Measurements from ENCODE around the gene GON7.
"Not testable (repeated sequence)": the region's sequence is repeated elsewhere in the genome, so short reads cannot be mapped to it uniquely, and the experiment has no call there.

GON7 gene, protein sequence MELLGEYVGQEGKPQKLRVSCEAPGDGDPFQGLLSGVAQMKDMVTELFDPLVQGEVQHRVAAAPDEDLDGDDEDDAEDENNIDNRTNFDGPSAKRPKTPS
- 3.7 to 5.6 (median 4.7) reads per million in 3 donors for total RNA-seq

DNA sequence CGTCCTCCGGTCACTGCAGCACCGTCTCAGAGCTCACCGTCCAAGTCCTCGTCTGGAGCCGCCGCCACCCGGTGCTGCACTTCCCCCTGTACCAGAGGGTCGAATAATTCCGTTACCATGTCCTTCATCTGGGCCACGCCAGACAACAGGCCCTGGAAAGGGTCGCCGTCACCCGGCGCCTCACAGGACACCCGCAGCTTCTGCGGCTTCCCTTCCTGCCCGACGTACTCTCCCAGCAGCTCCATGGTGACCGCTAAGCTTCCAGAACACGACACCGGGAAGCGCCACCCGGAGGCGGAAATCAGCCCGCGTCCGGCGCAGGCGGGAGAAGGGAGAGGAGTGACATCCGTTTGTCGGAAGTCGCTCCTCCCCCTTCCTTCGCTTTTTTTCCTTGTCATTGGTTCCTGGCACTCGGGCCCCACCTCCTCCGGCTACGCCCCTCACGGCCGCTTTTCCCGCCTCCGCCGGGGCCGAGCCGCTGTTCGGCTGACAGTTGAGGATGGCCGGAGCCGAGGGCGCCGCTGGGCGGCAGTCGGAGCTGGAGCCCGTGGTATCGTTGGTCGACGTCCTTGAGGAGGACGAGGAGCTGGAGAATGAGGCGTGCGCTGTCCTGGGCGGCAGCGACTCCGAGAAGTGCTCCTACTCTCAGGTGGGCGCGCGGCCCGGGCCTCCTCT is at the start of gene GON7, which contains the start of gene UBR7:
Gene GON7, minus strand, starts transcription at position 273 of the 675 bp plus-strand sequence. Its CDS starts 28 bp downstream, at position 245.
Gene UBR7, plus strand, starts transcription at position 464 of the 675 bp plus-strand sequence. Its CDS starts 36 bp downstream, at position 500.
- Histone ChIP-seq H3K4me3 (ENCODE audit: insufficient read depth, low read depth, low read length, poor library complexity, severe bottlenecking) (peak within 1 kb of the TSS; percentile 89), H3K9me3 (ENCODE audit: control insufficient read depth, low read length) (no peaks in the 10 kb centered on the region), H3K4me1 (ENCODE audit: control insufficient read depth, insufficient read depth, low read length, poor library complexity, severe bottlenecking) (peaks cover 17% of the 10 kb centered on the region), H3K36me3 (ENCODE audit: control insufficient read depth, insufficient read depth, low read length) (peaks cover under 1% of the 10 kb centered on the region), H3K27ac (ENCODE audit: insufficient read depth, low read length, poor library complexity, severe bottlenecking) (peak within 1 kb of the TSS; percentile 75), H3K27me3 (replicated peaks; ENCODE audit: control insufficient read depth, insufficient read depth, low read length, poor library complexity, severe bottlenecking) (no peaks in the 10 kb centered on the region)
- DNase-seq = peak; percentile 77 to 86 (median 83)

DNA sequence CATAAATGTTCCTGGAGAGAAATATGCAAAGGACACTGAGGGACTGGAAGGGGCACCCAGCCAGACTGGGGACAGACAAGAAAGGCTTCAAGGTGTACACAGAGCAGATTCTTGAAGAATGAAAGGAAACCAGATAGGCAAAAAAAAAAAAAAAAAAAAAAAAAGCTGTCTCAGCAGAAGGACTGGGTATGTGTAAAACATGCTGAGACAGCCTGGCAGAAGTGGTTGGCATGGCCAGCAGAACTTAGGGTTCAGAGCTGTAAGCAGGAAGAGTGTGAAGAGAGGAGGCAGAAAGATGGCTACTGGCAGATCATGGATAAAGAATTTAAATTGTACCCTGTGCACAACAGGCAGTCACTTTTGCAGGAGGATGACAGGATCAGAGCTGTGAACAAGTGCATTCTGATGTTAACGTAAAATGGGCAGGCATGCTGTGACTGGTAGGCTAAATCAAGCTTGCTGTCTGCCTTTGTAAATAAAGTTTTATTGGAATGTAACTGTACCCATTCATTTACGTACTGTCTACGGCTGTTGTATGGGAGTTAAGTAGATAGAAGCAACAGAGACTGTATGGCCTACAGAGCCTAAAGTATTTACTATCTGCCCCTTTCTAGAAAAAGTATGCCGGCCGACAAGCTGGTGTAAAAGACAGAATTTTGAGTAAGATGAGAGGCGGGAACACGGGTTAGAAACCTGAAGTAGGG is 42.4 kb upstream of the GON7 start:
- Histone ChIP-seq H3K9me3 (ENCODE audit: control insufficient read depth, low read length) (no peaks in the 10 kb centered on the region), H3K4me1 (ENCODE audit: control insufficient read depth, insufficient read depth, low read length, poor library complexity, severe bottlenecking) (no peaks in the 10 kb centered on the region), H3K27me3 (replicated peaks; ENCODE audit: control insufficient read depth, insufficient read depth, low read length, poor library complexity, severe bottlenecking) (no peaks in the 10 kb centered on the region), H3K27ac (ENCODE audit: insufficient read depth, low read length, poor library complexity, severe bottlenecking) (no peak overlapping the region), H3K36me3 (ENCODE audit: control insufficient read depth, insufficient read depth, low read length) (peaks cover 49% of the 10 kb centered on the region), H3K4me3 (ENCODE audit: insufficient read depth, low read depth, low read length, poor library complexity, severe bottlenecking) (no peak overlapping the region)
- DNase-seq = no peak

DNA sequence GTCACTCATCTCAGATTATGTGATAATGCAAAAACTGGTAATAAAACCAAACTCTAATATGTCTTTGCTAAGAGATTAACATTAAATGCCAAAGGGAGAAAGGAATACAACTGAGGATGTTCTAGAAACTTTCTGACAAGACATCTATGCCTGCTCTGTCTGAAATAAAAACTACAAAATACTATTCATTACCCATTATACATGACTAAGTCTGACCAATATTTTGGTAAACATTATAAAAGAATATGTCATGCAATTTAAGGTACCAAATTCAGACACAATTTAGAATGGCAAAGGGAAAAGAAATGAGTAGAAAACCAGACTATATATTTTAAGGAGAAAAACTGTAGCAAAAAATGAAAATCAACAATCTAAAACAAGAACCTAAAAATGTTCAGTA is 39.7 kb upstream of the GON7 start:
- H3K27me3 ChIP-seq (replicated peaks; ENCODE audit: control insufficient read depth, insufficient read depth, low read length, poor library complexity, severe bottlenecking) = no peaks in the 10 kb centered on the region
- no peaks in the 10 kb centered on the region for H3K9me3 ChIP-seq (ENCODE audit: control insufficient read depth, low read length)
- H3K4me3 ChIP-seq (ENCODE audit: insufficient read depth, low read depth, low read length, poor library complexity, severe bottlenecking) = no peak overlapping the region
- H3K4me1 ChIP-seq (ENCODE audit: control insufficient read depth, insufficient read depth, low read length, poor library complexity, severe bottlenecking) = no peaks in the 10 kb centered on the region
- no peak overlapping the region for H3K27ac ChIP-seq (ENCODE audit: insufficient read depth, low read length, poor library complexity, severe bottlenecking)
- no peak for DNase-seq
- H3K36me3 ChIP-seq (ENCODE audit: control insufficient read depth, insufficient read depth, low read length) = peaks cover 56% of the 10 kb centered on the region

DNA sequence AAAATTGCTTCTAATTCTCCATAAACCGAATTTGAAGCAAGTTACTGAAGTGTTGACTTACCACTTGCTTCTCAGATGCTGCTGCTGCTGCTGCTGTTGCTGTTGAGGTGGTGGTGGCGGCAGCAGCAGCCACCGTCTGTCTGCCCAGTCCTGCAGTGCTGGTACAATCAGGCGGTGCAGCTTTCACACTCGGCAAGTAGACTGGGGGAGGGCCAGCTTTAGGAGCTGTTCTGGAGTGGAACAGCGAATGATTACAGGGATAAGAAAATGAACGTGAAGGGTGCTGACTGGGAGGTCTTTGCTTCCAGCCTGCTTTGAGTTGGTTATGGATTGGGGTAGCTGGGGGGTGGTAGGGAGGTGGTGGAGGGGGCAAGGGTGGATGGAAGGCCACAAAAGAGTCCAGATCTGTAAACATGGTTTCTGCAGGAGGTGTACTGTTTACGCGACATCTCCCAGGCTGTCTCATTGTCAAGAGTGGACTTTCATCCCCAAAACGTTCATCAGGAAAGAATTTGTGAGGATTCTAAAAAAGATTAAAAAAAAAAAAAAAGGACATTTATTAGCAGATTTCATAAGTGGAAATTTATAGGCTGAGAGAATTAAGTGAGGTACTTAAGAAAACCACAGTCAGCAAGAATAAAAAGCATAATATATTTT is 39.0 kb upstream of the GON7 start:
- peaks cover 51% of the 10 kb centered on the region for H3K36me3 ChIP-seq (ENCODE audit: control insufficient read depth, insufficient read depth, low read length)
- no peak overlapping the region for H3K27ac ChIP-seq (ENCODE audit: insufficient read depth, low read length, poor library complexity, severe bottlenecking)
- H3K4me3 ChIP-seq (ENCODE audit: insufficient read depth, low read depth, low read length, poor library complexity, severe bottlenecking) = no peak overlapping the region
- no peaks in the 10 kb centered on the region for H3K9me3 ChIP-seq (ENCODE audit: control insufficient read depth, low read length)
- no peaks in the 10 kb centered on the region for H3K4me1 ChIP-seq (ENCODE audit: control insufficient read depth, insufficient read depth, low read length, poor library complexity, severe bottlenecking)
- H3K27me3 ChIP-seq (replicated peaks; ENCODE audit: control insufficient read depth, insufficient read depth, low read length, poor library complexity, severe bottlenecking) = no peaks in the 10 kb centered on the region
- DNase-seq = no peak

DNA sequence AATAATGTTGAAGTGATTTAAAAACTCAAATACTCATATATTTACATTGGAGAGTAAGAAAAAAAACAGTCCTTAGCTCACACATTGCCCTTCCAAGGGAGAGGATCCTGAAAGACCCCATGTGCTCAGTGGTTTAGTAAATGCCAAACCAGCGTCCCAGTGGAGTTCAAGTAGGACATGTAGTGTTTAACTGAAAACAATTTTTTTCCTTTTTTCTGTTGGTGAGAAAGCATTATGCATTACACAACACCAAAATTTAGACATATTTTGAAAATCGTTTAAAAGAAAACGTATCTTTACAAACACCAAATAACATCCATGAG is 33.8 kb upstream of the GON7 start:
- H3K27me3 ChIP-seq (replicated peaks; ENCODE audit: control insufficient read depth, insufficient read depth, low read length, poor library complexity, severe bottlenecking) = no peaks in the 10 kb centered on the region
- H3K4me3 ChIP-seq (ENCODE audit: insufficient read depth, low read depth, low read length, poor library complexity, severe bottlenecking) = no peak overlapping the region
- no peaks in the 10 kb centered on the region for H3K9me3 ChIP-seq (ENCODE audit: control insufficient read depth, low read length)
- H3K4me1 ChIP-seq (ENCODE audit: control insufficient read depth, insufficient read depth, low read length, poor library complexity, severe bottlenecking) = no peaks in the 10 kb centered on the region
- DNase-seq = no peak
- peaks cover 18% of the 10 kb centered on the region for H3K36me3 ChIP-seq (ENCODE audit: control insufficient read depth, insufficient read depth, low read length)
- no peak overlapping the region for H3K27ac ChIP-seq (ENCODE audit: insufficient read depth, low read length, poor library complexity, severe bottlenecking)

DNA sequence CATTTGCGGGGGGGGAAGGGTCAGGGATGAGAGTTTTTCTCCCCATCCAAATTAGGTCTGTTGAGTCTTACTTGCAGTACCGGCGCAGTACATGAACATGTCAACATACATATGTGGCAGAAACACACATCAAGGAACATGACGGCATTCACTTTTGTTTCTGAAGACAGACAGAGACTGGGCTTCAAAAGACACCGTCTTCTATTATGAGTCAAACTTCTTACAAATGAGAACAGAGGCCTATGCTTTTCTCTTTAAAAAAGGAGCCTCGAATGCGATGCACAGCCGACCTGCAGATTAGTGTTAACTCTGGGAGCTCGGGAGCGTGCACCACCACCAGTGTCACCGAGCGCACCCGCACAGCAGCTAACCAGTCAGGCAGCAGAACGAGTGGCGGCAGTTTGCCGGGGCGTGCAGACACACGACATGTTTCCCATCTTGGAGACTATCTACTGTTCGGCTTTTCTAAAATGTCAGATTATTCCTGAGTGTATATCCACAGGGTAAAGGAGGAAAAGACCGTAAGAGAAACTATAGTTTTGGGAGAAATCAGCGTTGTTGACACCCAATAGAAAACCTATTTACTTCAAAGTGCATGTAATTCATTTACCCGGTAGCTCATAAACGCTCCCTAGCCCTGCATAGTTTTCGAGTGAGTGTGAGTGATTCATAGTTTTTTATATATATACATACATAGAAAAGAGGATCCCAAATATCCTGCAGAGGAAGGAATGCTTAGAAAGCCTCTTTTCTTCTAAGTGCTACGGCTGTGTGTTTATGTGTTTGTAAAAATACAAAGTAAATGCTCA is 33.2 kb upstream of the GON7 start:
- no peak for DNase-seq
- H3K9me3 ChIP-seq (ENCODE audit: control insufficient read depth, low read length) = no peaks in the 10 kb centered on the region
- H3K4me3 ChIP-seq (ENCODE audit: insufficient read depth, low read depth, low read length, poor library complexity, severe bottlenecking) = no peak overlapping the region
- no peaks in the 10 kb centered on the region for H3K4me1 ChIP-seq (ENCODE audit: control insufficient read depth, insufficient read depth, low read length, poor library complexity, severe bottlenecking)
- H3K27me3 ChIP-seq (replicated peaks; ENCODE audit: control insufficient read depth, insufficient read depth, low read length, poor library complexity, severe bottlenecking) = no peaks in the 10 kb centered on the region
- H3K36me3 ChIP-seq (ENCODE audit: control insufficient read depth, insufficient read depth, low read length) = peaks cover 13% of the 10 kb centered on the region
- no peak overlapping the region for H3K27ac ChIP-seq (ENCODE audit: insufficient read depth, low read length, poor library complexity, severe bottlenecking)

DNA sequence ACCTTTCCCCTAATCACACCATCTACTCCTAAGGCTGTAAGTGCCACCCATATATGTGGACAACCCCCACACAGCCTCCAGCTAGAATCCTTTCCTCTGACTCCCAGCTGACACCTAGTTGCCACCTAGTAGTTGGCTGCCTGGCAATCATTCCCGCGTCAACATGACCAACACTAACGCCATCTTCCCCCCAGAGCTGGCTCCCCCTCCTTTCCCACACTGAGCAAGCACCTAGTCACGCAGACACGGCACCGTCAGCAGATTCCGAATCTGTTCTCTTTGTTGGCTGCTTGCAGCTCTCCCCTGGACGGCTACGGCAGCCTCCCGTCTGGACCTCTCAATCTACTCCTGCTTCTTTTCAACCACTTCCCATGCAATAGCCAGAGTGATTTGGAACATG is 27.9 kb upstream of the GON7 start:
- Histone ChIP-seq H3K4me3 (ENCODE audit: insufficient read depth, low read depth, low read length, poor library complexity, severe bottlenecking) (no peak overlapping the region), H3K27me3 (replicated peaks; ENCODE audit: control insufficient read depth, insufficient read depth, low read length, poor library complexity, severe bottlenecking) (no peaks in the 10 kb centered on the region), H3K36me3 (ENCODE audit: control insufficient read depth, insufficient read depth, low read length) (no peaks in the 10 kb centered on the region), H3K9me3 (ENCODE audit: control insufficient read depth, low read length) (no peaks in the 10 kb centered on the region), H3K4me1 (ENCODE audit: control insufficient read depth, insufficient read depth, low read length, poor library complexity, severe bottlenecking) (no peaks in the 10 kb centered on the region), H3K27ac (ENCODE audit: insufficient read depth, low read length, poor library complexity, severe bottlenecking) (no peak overlapping the region)
- no peak for DNase-seq

DNA sequence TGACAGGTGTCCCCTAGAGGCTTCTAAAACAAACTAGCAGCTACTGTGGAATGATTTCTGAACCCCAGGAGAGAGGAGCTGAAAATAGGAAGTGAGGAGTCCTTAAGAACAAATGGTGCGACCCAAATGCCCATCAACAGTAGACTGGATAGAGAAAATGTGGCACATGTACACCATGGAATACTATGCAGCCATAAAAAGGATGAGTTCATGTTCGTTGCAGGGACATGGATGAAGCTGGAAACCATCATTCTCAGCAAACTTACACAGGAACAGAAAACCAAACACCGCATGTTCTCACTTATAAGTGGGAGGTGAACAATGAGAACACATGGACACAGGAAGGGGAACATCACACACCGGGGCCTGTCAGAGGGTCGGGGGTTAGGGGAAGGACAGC is 26.2 kb upstream of the GON7 start:
- not testable (repeated sequence) for H3K4me3 ChIP-seq (ENCODE audit: insufficient read depth, low read depth, low read length, poor library complexity, severe bottlenecking); H3K9me3 ChIP-seq (ENCODE audit: control insufficient read depth, low read length); H3K27me3 ChIP-seq (replicated peaks; ENCODE audit: control insufficient read depth, insufficient read depth, low read length, poor library complexity, severe bottlenecking)

DNA sequence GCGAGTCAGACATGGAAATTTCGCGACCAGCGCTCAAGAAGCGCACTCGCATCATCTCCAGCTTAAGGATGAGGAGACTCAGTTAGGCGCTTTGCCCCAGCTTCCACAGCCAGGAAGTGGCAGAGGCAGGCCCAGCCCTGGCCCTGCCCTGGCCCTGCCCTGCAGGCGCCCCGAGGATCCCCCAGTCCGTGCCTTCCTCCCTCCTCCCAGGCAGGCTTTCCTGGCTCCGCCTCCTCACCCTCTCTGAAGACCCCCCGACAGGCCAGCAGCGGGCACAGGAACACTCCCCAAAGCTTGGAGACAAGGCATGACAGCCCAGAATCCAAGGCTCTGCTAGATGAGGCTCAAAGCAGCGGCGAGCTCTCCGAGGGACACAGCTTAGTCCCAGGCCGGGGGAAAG is 25.3 kb upstream of the GON7 start:
- Histone ChIP-seq H3K4me1 (ENCODE audit: control insufficient read depth, insufficient read depth, low read length, poor library complexity, severe bottlenecking) (no peaks in the 10 kb centered on the region), H3K4me3 (ENCODE audit: insufficient read depth, low read depth, low read length, poor library complexity, severe bottlenecking) (no peak overlapping the region), H3K27ac (ENCODE audit: insufficient read depth, low read length, poor library complexity, severe bottlenecking) (no peak overlapping the region), H3K36me3 (ENCODE audit: control insufficient read depth, insufficient read depth, low read length) (peaks cover 11% of the 10 kb centered on the region), H3K27me3 (replicated peaks; ENCODE audit: control insufficient read depth, insufficient read depth, low read length, poor library complexity, severe bottlenecking) (no peaks in the 10 kb centered on the region), H3K9me3 (ENCODE audit: control insufficient read depth, low read length) (no peaks in the 10 kb centered on the region)
- no peak for DNase-seq

More for the DNA sequence above, 26.2 kb upstream of the GON7 start:
- H3K27ac ChIP-seq (ENCODE audit: insufficient read depth, low read length, poor library complexity, severe bottlenecking); H3K4me1 ChIP-seq (ENCODE audit: control insufficient read depth, insufficient read depth, low read length, poor library complexity, severe bottlenecking); DNase-seq; H3K36me3 ChIP-seq (ENCODE audit: control insufficient read depth, insufficient read depth, low read length): not testable (repeated sequence)

Measured in effector memory CD4-positive, alpha-beta T cell (primary cell).